Measurements from ENCODE around the gene MYL3. TPM values are rescaled to one million over a fixed set of nuclear protein-coding genes. Genes with fewer than 3 reads are reported as not detected.
"Not testable (repeated sequence)": the region's sequence is repeated elsewhere in the genome, so short reads cannot be mapped to it uniquely, and the experiment has no call there.

The MYL3 gene
- total RNA-seq, 1 donor from 2014 or later, result 5.4 TPM

DNA sequence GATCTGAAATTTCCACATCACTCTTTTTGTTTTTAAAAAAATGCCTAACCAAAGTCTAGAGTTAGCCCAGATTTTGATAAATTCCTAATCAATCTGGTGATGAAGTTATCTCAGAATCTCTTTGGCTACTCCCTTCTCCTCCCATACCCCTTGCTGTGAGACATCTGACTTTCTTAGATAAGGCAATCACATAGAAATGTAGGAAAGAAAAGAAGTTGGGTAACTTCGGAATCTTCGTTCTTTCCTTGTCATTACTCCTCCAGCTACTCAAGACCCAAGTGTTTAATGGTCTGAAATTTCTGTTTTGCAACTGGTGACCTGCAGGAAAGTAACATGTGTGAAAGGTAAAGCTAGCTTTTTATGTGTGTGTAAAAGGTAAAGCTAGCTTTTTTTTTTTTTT, 37.8 kb downstream of the MYL3 start:
- DNase-seq (ENCODE audit: extremely low spot score, unreplicated experiment), result no peak
- H3K9me3 Mint-ChIP-seq, result no peaks in the 10 kb centered on the region
- no peaks in the 10 kb centered on the region for H3K27me3 Mint-ChIP-seq
- no peak overlapping the region for H3K4me3 Mint-ChIP-seq
- H3K27ac Mint-ChIP-seq, result no peak overlapping the region
- TF ChIP-seq, protein P1, sequence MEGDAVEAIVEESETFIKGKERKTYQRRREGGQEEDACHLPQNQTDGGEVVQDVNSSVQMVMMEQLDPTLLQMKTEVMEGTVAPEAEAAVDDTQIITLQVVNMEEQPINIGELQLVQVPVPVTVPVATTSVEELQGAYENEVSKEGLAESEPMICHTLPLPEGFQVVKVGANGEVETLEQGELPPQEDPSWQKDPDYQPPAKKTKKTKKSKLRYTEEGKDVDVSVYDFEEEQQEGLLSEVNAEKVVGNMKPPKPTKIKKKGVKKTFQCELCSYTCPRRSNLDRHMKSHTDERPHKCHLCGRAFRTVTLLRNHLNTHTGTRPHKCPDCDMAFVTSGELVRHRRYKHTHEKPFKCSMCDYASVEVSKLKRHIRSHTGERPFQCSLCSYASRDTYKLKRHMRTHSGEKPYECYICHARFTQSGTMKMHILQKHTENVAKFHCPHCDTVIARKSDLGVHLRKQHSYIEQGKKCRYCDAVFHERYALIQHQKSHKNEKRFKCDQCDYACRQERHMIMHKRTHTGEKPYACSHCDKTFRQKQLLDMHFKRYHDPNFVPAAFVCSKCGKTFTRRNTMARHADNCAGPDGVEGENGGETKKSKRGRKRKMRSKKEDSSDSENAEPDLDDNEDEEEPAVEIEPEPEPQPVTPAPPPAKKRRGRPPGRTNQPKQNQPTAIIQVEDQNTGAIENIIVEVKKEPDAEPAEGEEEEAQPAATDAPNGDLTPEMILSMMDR (conservative IDR thresholded peaks at IDR 0.05), result no peak
- H3K4me1 Mint-ChIP-seq (ENCODE audit: unreplicated experiment), result no peaks in the 10 kb centered on the region
- no peaks in the 10 kb centered on the region for H3K36me3 Mint-ChIP-seq

DNA sequence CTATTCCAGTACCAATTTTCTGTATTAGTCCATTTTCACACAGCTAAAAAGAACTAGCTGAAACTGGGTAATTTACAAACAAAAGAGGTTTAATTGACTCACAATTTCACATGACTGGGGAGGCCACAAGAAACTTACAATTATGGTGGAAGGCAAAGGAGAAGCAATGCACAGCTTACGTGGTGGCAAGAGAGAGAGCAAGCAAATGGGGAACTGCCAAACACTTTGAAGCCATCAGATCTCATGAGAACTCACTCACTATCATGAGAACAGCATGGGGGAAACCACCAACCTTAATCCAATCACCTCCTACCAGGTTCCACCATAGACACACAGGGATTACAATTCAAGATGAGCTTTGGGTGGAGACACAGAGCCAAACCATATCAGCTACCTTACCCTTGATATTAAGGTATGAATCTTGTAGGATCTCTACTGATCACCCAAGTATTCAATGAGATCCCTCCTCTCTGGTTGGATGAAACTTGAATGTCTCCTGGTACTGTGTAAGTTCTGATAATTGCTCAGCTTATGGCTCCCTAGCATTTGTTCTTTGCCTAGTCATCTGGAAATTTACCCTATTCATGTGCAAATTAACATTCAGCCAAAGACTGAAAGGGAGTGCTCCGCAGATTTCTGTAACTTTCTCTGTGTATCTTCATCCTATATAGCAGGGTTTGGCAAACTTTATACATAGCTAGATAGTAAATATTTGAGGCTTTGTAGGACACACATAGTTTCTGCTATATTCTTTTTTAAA, 38.9 kb downstream of the MYL3 start:
- no peaks in the 10 kb centered on the region for H3K36me3 Mint-ChIP-seq
- H3K27me3 Mint-ChIP-seq, result no peaks in the 10 kb centered on the region
- TF ChIP-seq, protein P1 (conservative IDR thresholded peaks at IDR 0.05), result no peak
- H3K27ac Mint-ChIP-seq, result no peak overlapping the region
- H3K9me3 Mint-ChIP-seq, result no peaks in the 10 kb centered on the region
- DNase-seq (ENCODE audit: extremely low spot score, unreplicated experiment), result no peak
- H3K4me1 Mint-ChIP-seq (ENCODE audit: unreplicated experiment), result no peaks in the 10 kb centered on the region
- no peak overlapping the region for H3K4me3 Mint-ChIP-seq

DNA sequence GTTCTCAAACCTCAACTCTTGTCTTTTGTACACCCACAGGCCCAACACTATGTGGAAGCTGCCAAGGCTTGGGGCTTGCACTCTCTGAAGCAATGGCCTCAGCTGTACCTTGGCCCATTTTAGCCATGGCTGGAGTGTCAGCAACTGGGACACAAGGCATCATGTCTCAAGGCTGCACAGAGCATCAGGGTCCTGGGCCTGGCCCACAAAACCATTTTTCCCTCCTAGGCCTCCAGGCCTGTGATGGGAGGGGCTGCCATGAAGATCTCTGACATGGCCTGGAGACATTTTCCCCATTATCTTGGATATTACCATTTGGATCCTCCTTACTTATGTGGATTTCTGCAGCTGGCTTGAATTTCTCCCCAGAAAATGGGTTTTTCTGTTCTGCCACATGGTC, 39.9 kb downstream of the MYL3 start:
- not testable (repeated sequence) for H3K27me3 Mint-ChIP-seq; DNase-seq (ENCODE audit: extremely low spot score, unreplicated experiment); H3K27ac Mint-ChIP-seq; H3K9me3 Mint-ChIP-seq; H3K4me1 Mint-ChIP-seq (ENCODE audit: unreplicated experiment); H3K36me3 Mint-ChIP-seq; H3K4me3 Mint-ChIP-seq

DNA sequence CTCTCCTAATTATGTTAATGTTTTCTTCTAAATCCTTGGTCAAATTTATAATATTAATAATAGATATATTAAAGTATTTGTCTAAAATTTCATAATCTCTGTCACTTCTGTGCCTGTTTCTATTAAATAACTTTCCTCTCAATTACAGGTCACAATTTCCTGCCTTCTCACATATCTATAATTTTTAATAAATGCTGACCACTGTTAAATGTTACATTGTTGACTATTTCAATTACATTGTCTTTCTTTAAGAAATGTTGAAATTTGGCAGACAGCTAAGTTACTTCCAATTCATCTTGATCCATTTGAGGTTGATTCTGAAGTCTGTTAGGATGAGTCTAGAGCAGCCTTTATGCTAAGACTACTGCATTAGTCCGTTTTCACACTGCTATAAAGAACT, 41.7 kb downstream of the MYL3 start:
- no peak for DNase-seq (ENCODE audit: extremely low spot score, unreplicated experiment)
- no peaks in the 10 kb centered on the region for H3K4me1 Mint-ChIP-seq (ENCODE audit: unreplicated experiment)

DNA sequence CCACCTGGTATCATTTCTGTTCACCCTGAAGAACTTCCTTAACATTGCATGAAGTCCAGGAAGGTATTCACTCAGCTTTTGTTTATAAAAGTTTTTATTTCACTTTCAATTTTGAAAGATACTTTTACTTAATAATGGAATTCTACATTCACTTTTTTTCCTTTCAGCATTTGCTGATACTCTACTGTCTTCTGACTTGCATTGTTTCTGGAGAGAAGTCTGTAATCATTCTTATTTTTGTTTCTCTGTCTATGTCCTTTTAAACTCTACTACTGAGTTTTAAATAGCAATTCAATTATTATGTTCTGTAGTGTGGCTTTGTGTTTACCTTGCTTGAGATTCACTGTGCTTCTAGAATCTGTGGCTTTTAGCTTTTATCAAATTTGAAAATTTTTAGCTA, 42.4 kb downstream of the MYL3 start:
- H3K4me1 Mint-ChIP-seq (ENCODE audit: unreplicated experiment), result no peaks in the 10 kb centered on the region
- H3K4me3 Mint-ChIP-seq, result no peak overlapping the region
- H3K9me3 Mint-ChIP-seq, result no peaks in the 10 kb centered on the region
- H3K27ac Mint-ChIP-seq, result no peak overlapping the region
- H3K27me3 Mint-ChIP-seq, result no peaks in the 10 kb centered on the region
- H3K36me3 Mint-ChIP-seq, result no peaks in the 10 kb centered on the region
- TF ChIP-seq, protein P1 (conservative IDR thresholded peaks at IDR 0.05), result no peak
- no peak for DNase-seq (ENCODE audit: extremely low spot score, unreplicated experiment)

More for the DNA sequence above, 41.7 kb downstream of the MYL3 start:
- Mint-ChIP-seq H3K27ac (no peak overlapping the region), H3K27me3 (no peaks in the 10 kb centered on the region), H3K36me3 (no peaks in the 10 kb centered on the region), H3K4me3 (no peak overlapping the region), H3K9me3 (no peaks in the 10 kb centered on the region)
- TF ChIP-seq, protein P1 (conservative IDR thresholded peaks at IDR 0.05), result no peak

DNA sequence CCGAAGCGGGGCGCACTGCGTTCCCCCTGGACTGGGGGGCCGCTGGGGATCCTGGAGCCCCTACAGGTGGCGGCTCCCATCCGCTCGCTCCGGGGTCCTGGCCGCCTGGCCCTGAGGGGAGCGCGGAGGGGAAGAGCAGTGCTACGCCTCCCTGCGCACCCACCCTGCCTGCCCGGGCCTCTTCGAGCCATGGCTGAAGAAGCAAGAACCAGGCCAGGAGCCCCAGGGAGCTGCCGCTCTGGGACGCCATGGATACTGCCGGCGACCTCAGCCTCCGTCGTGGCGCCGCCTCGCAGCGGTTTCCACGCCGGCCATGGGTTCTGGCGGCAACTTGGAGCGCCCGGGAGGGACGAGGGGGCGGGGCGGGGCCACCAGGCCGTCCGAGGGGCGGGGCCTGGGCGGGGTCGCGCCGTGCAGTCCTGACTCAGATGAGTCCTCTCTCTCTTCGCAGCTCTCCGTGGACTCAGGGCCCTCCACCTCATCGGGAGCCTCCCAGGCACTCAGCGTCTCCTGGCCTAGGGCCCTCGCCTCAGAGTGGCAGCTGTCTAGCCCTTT, 50.9 kb downstream of the MYL3 start:
- Mint-ChIP-seq H3K27ac (peak overlapping the region; percentile 86), H3K4me1 (ENCODE audit: unreplicated experiment) (peaks cover 13% of the 10 kb centered on the region), H3K36me3 (no peaks in the 10 kb centered on the region), H3K4me3 (peak overlapping the region; percentile 86), H3K27me3 (no peaks in the 10 kb centered on the region), H3K9me3 (no peaks in the 10 kb centered on the region)
- TF ChIP-seq, protein P1 (conservative IDR thresholded peaks at IDR 0.05), result no peak
- DNase-seq (ENCODE audit: extremely low spot score, unreplicated experiment), result peak; percentile 80

All from type B pancreatic cell (in vitro differentiated cells).